Activated gamma-delta T cell (primary cell): ENCODE measurements around the gene RNF175.

ENCODE experiments used
- DNase-seq: peaks from one replicate; lab custom pipeline; 2025; lab: John Stamatoyannopoulos, UW

RNF175 gene

DNA sequence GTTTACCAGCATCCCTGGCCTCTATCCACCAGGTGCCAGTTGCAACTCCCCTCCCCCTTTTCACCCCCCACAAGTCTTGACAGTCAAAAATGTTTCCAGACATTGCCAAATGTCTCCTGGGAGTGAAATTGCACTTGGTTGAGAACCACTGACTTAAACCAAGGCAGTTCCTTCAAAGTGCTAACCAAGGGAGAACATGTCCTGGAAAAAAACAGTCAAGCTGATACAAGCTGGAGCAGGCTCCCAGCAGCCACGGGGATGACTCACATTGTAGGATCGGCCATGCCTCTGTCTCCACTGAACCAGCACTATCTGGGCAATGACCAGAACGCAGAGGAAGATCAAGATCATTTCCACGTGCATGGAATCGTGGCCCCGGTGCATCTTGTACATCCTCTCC is 11.4 kb downstream of the RNF175 start:
- DNase-seq, result no peak

DNA sequence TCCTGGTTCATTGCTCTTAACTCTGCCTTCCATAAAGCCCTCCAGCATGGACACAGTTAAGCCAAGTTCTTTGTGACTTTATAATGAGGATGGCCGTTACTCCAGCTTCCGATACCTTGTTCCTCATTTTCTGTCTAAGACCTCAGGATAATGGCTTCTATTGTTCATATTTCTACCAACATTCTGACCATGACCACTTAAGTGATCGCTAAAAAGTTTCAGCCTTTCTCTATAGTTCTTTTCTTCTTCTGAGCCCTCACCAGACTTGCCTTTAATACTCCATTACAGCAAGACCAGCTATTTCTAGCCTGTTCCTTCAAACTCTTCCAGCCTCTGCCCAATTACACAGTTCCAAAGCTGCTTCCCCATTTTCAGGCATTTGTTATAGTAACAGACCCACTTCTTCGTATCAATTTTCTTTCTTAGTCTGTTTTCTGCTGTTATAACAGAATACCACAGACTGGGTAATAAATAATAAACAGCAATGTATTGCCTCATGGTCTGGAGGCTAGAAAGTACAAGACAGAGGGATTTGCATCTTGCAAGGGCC is 12.3 kb downstream of the RNF175 start:
- DNase-seq, result no peak

DNA sequence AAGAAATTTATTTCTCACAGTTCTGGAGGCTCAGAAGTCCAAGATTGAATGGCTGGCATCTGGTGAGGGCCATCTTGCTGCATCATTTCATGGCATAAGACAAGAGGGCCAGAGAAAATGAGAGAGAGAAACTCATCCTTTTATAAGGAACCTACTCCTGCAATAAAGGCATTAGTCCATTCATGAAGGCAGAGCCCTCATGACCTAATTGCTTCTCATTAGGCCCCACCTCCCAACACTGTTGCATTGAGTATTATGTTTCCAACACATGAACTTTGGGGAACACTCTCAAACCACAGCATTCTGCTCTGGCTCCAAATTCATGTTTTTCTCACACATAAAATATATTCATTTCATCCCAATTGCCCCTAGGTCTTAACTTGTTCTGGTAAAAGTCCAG is 14.2 kb downstream of the RNF175 start:
- DNase-seq, result no peak

DNA sequence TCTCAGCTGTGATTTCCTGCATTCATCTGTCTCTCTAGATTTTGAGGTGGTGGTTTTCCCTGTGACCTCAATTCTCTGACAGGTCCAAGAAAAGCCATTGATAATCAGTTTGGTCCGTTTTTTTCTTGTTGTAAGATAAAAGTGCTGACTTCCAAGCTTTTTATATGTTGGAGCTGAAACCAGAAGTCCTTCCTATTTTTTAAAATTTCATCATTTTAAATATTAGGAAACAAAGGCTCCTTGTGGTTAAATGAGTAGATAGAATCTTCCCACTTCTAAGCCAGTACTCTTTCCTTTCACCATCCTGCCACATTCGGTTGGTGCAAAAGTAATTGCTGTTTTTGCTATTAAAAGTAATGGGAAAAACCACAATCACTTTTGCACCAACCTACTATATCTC is 18.3 kb downstream of the RNF175 start:
- DNase-seq, result no peak

DNA sequence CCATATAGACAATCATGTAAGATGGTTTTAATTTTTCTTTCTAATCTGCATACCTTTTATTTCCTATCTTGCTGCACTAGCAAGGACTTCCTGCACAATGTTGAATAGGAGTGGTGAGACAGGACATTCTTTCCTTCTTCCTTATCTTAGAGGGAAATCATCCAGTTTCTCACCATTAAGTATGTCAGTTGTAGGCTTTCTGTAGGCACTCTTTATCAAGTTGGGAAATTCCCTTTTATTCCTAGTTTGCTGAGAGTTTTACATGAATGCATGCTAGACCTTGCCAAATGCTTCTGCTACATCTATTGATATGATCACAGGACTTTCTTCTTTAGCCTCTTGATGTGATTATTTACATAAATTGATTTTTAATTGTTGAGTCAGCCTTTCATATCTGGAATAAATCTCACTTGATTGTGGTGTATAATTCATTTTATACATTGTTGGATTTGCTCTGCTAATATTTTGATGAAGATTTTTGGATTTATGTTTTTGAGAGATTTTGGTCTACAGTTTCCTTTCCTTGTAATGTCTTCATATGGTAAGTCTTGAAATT is 23.8 kb downstream of the RNF175 start:
- DNase-seq, result no peak

DNA sequence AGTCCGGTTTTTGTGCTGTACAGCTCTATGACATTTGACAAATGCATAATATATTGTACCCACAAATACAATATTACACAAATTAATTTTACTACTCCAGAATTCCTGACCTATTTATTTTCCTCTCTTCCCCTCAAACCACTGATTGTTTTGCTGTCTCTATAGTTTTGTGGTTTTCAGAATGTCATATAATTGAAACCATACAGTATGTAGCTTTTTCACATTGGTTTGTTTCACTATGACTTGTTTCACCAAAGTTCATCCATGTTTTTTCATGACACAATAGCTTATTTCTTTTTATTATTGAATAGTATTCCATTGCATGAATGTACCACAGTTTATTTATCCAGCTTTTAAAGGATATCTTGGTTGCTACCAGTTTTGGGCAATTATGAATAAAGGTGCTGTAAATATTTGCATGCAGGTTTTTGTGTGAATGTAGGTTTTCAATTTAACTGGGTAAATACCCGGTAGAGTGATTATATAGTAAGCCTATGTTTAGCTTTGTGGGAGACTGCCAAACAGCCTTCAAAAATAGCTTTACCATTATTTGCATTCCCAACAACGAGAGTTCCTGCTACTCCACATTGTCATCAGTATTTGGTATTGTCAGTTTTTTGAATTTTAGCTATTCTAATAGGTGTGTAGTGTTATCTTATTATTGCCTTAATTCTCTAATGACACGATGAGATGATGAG is 25.9 kb downstream of the RNF175 start:
- DNase-seq, result no peak

DNA sequence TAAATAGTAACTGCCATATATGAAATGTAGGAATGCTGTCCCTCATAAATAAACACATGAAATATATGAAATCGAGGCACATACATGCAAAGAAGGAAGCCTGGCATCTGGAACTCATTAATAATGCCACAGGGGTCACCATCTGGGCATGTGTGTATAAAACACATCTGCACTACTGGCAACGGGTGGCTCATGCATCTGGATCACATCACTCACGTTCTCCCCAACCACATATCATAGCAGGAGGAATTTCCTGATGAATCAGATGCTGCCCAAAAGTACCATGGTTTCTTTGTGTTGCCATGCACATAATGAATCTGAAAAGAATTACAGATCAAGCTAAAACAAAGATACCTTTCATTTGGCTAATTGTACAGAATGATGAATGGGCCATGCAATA is 28.6 kb downstream of the RNF175 start:
- no peak for DNase-seq

DNA sequence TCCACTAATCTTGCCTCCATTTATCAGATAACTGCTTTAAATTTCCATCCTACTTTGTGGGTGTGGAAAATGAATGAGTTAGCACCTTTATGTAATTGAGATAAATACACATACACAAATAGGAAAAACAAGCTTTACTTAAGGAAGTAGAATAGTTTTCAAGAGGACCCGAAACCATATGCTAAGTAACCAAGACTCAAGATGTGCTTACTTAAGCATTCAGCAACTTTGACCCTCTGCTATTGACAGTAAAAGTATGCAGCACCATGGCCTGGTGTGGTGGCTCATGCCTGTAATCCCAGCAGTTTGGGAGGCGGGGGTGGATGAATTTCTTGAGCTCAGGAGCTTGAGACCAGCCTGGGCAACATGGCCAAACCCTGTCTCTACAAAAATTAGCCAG is 29.9 kb downstream of the RNF175 start:
- DNase-seq, result no peak

DNA sequence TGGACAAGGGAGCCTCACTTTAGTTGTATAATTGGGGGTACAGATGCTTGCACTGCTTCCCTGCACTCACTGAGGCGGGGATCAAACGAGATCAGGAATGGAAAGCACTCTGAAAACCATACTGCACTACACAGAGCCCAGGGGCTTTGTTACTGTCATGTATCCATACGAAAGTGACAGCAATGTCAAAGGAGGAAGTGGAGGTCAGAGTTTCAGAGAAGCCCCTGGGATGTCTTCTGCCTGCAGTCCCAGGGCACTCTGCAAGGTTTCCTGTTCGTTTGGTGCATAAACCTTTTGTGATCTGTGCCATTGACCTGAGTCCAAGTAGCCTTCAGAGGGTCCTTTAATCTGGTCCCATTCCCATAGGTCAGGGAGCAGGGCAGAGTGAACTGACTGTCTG is 31.2 kb downstream of the RNF175 start:
- DNase-seq, result no peak

DNA sequence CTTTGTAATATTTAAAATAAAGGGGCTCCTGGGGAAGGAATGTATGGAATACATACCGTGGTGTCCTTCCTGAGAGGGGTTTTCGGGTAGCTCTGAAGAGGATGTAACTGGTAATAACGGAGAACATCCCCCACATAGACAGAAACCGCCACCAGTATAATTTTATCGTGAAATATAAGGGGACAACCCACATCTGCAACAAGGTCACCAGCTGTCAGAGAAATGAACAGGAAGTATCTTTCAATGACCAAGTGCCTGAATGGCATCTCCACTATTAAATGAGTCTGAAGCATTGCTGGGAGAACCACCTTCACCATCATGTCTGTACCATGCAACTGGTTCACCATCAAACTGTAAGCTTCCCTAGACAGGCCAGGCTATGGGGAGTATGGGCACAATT is 31.7 kb downstream of the RNF175 start:
- no peak for DNase-seq

DNA sequence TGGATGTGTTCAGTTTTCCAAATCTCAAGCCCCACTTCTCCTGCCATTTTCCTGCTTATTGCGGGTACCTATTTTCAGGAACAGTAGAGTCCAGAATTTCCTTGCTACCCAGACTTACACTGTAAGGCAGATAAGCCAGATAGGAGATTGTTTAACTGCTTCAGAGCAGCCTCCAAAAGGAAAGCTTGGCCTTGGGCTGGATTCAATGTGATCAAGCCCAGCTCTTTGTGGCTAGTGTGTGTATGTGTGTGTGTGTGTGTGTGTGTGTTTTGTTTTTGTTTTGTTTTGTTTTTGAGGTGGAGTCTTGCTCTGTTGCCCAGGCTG is 34.0 kb downstream of the RNF175 start:
- no peak for DNase-seq

DNA sequence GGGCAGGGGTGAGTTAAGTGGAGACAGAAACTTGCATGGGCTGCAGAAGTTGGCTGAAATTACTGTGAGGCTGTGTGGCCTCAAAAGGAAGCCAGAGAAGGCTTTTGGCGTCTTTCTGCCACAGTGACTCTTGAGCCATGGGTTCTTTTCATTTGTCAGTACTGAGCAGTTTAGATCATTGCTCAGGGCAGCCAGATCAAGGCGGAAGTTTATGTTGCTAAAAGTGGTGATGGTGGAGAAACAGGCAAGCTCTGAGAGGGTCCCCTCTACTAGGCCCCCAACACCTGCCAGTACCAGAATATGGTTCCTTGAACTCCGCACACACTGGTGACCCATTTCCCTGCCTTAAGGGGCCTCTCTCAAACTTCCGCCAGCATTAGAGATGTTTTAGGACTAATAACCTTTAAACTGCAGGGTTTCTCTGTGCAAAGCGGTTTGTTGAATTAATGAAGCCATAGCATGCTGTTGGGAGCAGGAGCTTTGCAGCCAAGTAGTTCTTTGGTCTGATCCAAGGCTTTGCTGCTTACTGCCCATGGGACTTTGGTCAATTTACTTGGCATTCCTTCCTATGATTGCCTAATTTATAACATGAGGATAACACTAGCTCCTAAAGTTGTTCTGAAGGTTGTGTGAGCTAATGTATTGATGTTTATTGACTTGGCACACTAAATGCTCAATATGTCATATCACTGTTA is 34.5 kb downstream of the RNF175 start:
- no peak for DNase-seq

DNA sequence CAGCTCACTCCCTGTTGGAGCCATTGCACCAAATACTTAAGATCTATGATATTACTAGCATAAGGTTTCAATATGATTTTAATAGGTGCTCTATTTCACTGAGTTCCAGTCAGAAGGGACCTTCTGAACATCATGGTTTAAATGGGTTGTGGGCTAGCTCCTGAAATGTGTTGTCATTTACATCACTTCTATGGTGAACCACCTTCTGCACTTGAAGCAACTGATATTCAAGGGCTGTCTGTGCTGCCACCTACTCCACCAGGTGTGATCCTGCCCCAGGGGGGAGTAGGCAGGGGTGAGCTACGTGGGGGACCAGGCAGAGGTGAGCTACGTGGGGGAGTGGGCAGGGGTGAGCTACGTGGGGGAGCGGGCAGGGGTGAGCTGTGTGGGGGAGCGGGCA is 35.2 kb downstream of the RNF175 start:
- no peak for DNase-seq

DNA sequence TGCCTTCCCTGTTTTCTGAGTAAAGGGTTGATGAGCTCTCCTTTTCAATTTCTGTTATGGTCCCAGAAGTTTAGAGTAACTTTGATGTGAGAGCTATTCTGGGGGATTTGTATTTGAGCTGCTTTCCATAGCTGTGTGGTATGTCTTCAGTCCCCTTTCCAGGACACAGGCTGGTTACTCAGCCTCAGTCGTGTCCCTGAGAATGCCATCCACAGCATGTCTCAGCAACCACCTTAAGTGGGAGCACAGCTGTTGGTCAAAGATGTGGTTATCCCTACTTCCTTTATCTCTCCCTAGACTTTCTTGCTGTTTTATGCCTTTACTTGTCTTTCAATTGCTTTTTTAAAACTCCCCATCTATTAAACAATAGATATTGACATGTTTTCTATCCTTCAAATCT is 37.8 kb downstream of the RNF175 start:
- DNase-seq, result no peak

DNA sequence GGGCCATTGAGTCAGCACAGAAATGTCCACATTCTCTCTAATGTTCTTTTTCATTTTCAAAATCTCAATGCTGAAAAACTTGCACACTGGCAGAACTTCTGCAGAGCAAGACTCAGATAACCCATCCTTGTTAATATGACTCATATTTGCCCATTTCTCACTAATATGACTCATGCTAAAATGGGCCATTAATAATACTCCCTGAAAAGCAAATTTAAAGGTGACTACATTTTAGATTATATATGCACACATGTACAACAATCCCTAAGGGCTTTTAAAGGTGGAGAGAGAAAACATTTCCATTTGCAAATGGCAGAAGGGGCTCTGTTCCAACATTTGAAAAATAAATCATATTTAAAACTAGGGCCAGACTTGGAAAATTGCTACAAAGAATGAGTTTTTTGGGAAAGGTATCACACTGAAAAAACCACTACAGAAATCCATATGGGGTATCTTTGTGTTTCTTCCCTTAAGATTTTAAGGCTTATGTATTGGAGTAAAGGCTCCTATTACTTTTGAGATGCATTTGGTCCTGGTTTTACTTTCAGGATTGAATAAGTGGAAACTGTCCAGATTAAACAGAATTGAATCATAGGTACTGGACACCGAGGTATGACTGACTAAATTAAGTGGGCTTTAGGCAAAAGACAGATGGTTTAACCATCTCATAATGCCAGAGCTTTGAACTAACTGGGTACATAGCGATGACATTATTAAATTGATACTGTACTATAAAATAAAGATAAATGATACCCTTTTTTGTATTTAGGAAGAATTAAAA is 45.8 kb downstream of the RNF175 start:
- DNase-seq, result no peak

DNA sequence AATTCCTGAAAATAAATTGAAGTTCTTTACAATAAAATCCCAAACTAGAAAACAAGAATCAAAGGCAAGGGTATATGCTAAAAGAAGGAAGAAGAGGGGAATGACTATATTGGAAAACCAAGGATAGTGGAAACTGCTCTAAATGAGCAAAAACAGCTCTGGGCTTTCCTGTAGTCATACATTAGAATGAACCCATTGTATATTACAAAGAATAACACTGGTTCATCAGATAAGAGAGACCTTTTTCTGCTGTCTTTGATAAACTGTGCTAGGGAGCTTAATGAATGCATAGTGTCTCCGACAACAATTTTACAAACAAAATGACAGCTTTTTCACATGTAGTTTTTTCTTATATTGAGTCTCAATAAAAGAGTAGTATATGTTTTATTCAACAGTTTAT is 49.1 kb downstream of the RNF175 start:
- no peak for DNase-seq

DNA sequence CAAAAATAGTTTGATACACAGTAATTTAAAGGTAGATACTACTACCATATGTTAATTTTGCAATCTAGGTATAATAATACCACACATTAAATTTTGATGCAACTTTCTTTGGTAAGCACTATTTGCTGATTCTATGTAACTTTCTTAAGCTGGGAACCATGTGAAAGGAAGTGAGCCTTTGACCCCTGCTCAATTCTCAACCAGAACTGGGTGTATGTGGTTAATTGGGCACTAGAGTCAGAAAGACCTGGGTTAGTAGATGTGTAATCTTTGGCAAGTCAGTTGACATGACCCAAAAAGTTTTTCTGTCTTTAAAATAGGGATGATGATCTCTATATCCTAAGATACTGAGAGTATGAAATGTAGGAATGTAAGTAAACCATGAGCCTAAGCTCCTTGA is 53.3 kb downstream of the RNF175 start:
- DNase-seq, result no peak

DNA sequence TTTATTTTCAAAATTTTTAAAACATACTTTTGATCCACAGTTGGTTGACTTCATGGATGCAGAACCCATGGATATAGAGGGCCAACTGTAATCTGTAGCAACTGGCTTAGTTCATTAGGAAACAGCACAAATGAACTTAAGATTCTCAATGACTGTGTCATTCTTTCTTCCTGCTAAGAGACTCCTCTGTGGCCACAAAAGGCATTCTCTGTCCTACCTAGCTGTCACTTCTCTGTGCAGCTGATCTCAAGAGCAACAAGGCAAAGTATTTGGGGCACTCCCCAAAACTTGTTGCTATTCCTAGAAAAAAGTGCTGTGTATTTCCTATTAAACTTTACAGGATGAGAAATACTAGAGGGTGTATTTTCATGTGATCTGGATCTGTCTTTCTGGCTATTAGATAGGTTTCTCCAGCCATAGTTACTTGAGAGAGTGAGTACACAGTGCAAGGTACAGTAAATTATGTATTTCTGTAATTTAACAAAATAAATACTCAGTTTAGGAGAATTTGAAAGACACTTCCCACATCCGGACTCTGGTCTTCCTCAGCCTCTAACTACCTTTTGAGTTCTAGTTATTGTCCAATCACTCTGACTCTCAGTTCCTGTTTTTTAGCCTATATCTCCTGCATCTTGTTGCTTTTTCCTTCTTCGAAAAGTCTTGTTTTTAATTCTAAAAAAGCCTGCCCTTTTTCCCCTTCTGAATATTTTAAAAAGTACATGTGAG is 53.9 kb downstream of the RNF175 start:
- DNase-seq, result no peak

DNA sequence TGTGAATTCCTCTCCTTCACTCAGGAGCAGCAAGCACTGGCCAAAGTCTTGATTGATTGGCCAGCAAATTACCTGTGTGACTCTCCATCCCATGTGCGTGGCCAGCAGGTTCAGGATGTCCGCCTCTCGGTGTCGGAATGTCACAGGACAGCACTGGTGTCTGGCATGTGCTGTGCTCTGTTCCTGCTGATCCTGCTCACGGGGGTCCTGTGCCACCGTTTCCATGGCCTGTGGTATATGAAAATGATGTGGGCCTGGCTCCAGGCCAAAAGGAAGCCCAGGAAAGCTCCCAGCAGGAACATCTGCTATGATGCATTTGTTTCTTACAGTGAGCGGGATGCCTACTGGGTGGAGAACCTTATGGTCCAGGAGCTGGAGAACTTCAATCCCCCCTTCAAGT is 55.3 kb downstream of the RNF175 start:
- DNase-seq, result no peak

DNA sequence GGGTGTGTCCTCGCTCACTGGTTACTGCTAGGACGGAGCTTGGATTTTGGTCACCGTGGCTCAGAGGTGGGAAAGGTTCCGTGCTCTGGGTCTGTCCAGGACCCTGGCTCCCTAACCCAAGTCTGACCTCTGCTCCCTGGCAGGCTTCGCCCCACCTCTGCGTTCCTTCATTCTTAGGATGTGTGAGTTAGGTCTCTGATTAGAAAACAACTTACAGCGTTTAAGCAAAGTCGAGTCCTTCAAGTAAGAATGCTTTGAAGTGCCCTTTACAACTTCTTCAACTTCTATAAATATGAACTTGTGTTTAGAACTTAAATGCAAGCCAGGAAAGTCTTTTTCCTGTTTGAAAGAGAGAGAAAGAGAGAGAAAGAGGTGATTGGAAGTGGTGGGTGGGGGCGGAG is 74.9 kb downstream of the RNF175 start:
- no peak for DNase-seq

DNA sequence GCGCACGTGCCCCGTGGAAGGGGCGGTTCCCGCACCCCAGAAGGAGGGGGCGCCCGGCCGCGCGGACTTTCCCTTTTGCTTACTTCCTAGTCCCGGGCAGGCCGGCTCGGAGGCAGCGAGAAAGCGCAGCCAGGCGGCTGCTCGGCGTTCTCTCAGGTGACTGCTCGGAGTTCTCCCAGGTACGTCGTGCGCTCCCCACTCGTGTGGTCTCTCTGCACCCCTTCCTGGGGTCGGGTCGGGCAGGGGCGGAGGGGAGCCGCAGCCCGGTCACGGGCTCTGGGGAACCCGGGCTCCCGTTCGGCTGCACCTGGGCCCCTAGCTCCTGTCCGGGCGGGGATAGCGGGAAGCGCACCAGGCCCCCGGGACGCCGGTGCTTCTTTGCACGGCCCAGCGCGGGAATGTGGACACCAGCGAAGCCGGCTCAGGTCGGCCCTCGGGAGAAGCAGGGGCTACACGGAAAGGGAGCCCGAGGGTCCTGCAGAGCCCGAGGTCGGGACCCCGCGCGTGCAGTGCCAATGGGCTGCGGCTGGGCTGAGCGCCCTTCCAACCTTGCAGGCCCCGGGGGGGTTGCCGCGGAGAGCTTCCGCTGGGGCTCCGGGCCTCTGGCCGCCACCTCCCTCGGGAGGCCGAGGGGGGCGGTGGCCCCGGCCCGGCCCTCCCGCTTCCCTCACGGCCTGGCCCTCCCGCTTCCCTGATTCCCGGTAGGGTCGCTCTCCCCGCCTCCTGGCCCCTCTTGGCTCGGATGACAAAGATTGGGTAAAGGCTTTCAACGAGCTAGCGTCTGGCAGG is 75.4 kb downstream of the RNF175 start, which contains the start of gene TLR2:
TLR2 (plus strand) TSS at position 99 of the 789 bp plus-strand sequence. CDS start 18,628 bp downstream, outside the sequence.
- DNase-seq, result peak; percentile 23
